NCI-H82 treated with DMSO at 0.1 percent for 48 hours (cell line): ENCODE measurements around the gene FAM193A.
"Not testable (repeated sequence)": the region's sequence is repeated elsewhere in the genome, so short reads cannot be mapped to it uniquely, and the experiment has no call there.

Source experiments
- DNase-seq: peaks from one replicate; lab custom pipeline; 2025; ENCODE audit not compliant: unreplicated experiment; lab: John Stamatoyannopoulos, UW

FAM193A gene

GRCh38 chr4:2721586-2721985, 185.1 kb downstream of the FAM193A start:
- no peak for DNase-seq

DNA sequence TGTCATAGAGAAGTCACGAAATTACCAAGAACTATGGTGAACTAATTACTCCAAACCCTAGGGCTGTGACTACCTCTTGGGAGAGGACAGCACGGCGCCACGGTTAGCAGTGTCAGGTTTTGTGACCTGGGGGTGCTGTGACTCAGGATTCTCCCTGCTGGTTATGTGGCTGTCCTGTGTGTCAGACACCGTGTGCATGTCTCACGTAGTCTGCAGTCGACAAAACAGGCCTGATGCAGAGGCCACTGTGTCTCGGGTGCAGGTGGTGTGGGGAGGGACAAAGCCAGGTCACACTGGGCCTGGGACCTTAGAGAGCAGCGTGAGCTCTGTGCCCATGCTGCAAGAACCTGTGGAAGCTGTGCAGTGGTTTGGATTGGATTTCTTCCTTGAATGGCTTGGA, 185.6 kb downstream of the FAM193A start:
- DNase-seq, result no peak

DNA sequence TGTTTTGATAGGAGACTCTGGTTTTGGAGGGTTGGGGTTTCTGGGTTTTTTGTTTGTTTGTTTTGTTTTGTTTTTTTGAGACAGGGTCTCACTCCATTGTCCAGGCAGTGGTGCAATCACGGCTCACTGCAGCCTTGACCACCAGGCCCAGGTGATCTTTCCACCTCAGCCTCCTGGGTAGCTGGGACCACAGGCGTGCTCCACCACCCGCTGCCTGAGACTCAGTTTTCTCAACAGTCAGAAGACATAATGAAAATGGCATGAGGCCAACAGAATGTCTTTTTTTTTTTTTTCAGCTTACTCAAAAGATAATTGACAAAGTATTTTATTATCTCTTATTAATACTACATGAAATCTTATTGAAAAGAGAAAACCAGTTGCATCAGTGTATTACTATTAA, 187.3 kb downstream of the FAM193A start:
- DNase-seq, result no peak

GRCh38 chr4:2725380-2725779, 188.9 kb downstream of the FAM193A start:
- no peak for DNase-seq

- not testable (repeated sequence) for DNase-seq
Measured at GRCh38 chr4:2726881-2727280, 190.4 kb downstream of the FAM193A start.

DNA sequence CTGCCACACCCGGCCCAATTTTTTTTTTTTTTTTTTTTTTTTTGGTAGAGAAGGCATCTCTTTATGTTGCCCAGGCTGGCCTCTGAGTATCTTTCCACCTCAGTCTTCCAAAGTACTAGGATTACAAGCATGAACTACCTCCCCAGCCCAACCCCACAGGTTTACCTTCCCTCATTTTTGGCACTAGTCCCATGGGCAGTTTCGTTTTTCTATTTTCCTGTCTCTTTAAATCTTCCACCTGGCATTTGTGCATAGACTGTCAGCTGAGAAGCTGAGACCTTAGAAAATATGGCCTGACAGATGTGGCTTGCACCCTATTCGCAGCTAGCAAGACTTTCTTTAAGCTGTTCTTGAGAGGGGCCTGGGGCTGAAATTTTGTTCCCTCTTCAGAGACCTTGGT, 191.8 kb downstream of the FAM193A start:
- no peak for DNase-seq

DNA sequence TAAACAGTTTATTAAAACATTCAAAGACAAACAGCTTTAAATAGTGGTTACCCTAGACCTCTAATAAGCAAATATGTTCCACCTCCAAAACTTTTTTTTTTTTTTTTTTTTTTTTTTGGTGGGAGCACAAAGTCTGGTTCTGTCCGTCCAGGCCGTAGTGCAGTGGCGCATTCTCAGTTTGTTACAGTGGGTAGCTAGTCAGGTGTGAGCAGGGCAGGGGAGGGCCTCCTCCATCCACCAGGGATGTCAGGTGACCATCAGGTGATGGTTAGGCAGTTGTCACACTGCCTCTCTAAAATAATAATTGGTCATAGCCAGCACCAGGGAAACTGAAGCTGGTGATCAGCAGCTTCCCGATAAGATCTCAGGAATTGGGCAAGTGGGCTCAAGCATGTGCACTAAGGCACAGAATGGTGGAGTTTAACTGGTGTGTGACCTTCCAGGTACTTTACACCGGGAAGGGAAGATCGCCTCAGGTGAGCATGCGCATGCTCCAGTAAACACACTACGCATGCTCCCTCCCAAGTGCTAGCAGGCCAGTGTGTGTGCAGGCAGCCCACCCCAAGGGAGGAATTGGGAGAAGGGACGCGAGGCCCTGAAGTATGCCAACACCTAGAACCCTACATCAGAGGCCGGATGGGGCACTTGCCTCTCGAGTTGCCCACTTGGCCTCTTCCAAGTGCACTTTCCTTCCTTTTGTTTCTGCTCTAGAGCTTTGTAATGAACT, 192.5 kb downstream of the FAM193A start:
- DNase-seq, result no peak

- no peak for DNase-seq
Measured at GRCh38 chr4:2729533-2729875, 193.1 kb downstream of the FAM193A start.

- no peak for DNase-seq
Measured at GRCh38 chr4:2731907-2732317, 195.5 kb downstream of the FAM193A start.

GRCh38 chr4:2732526-2732925, 196.1 kb downstream of the FAM193A start:
- no peak for DNase-seq

DNA sequence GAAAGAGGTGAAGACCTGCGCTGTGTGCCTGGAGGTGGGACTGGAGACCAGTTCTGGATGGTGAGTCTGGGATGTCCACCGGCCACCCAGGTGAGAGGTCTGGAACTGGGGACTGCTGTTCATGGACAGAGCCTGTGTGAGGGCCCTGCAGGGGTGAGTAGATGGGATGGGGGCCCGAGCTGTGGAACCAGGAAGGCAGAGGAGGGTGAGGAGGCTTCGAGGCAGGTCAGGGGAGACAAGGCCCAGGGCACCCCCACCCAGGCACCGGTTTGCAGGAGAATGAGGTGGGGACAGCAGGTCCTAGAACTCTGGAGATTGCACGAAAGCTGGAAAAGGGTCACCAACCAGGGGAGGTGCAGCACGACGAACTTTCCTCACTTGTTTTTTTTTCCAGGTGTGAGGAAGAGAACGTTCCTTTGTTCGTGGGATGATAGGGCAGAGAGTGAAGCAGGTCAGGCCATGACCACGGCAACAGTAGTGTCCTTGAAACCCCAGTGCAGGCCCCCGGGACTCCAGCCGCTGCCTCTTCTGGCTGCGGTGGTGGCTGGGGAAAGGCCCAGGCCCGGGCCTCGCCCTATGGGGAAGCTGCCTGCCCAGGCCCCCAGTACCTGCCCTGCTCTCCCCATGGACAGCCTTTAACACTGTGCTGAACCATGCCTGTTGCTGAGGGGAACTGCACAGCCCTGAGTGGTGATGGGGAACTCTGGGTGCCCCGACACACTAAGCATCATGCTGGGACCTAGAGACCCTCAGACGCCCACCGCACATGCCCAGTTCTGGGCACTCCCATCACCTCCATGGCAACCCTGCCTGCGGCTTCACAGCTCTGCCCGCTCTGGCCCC, 196.8 kb downstream of the FAM193A start:
- DNase-seq, result no peak

DNA sequence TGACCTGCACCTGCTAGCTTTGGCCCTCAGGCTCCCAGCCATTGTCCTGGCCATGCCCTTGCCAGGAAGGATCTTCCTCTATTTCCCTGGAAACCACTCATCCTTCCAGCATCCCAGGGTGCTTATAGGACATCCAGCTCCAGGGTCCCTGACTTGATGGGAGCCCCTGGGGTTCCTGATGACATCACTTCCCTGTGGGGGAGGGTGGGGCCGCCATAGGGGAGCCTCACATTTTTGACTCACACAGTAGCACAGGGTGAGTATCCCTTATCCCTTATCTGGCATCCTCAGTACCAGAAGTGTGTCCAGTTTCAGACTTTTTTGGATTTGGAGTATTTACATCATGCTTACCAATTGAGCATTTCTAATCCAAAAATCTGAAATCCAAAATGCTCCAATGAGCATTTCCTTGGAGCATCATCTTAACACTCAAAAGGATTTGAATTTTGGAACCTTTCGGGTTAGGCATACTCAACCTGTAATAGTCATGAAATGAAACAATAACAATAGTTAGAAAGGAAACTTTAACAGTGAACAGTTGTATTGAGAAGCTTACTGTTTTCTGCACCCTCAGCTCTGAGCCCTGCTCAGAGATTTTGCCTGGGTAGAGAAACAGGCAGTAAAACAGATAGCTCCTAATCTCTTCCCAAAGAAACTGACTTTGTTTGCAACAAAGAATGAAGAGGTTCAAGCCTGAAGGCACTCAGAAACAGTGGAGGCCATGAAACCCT, 197.6 kb downstream of the FAM193A start:
- no peak for DNase-seq

DNA sequence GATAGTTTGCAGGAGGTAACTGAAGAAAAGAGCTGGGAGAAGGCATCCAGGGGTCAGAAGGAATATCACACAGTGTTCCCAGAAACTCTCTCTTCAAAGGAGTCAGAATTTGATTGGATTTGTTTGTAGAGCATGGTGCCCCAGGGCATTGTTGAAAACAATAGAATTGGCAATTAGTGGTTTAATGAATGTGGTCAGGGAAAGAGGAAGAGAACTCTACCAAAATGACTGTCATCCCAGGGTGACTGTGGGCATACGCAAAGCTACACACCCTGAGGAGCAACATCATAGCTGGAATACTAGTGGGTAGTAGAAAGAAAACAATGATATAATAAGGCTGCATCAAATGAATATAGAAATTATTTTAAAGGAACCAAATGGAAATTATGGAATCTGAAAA, 198.2 kb downstream of the FAM193A start:
- no peak for DNase-seq

- DNase-seq, result no peak
Measured at GRCh38 chr4:2735869-2736268, 199.4 kb downstream of the FAM193A start.

- DNase-seq, result not testable (repeated sequence)
Measured at GRCh38 chr4:2738296-2738695, 201.8 kb downstream of the FAM193A start.

DNA sequence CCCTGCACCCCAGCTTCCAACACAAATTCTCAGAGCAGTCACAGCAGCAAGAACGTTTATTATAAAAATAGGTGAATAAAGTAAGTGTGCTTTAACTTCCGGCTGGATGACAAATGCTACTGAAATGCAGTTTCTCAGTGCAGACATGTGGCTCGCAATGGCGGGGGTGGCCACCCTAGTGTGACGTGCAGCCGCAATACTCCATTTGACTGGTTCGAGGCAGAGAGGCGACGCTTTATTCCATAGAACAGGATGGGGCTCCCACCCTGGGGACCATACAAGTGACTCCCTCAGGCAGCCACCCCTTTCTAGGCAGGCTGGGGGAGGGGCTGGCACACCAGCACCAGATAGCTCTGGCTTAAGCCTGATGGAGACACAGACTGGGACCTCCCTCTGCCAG, 205.2 kb downstream of the FAM193A start:
- no peak for DNase-seq

DNA sequence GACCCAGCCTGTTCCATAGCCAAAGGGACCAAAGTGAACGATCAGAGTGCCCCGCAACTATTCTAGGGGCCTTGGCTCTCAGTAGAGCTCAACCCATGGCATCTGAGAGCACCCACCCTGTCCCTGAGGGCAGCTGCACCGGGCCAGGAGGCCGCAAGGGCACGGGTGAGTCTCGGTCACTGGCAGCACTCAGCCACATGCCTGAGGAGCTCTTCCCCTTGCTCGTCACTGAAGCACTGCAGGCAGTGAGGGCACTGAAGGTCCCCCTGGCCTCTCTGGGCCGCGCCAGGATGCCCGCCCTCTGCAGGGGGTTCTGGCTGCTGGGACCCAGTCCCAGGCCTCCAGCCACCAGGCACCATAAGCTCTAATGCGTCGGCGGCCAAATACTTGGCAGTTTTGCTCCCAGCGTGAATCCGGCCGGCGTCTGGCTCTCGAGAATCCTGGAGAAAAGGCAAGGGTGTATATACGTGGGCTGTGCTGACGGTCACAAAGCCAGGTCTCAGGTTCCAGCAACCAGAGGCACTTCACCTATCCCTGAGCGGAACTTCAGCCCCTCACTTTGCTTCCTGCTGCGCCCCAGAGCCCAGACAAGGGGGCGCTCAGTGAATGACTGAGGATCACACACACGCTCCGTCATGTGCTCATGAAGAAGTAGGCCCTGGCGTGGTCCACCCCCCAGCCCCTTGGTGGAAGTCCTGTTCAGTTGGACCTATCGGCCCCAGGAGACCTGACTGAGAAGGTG, 205.8 kb downstream of the FAM193A start:
- DNase-seq, result no peak

DNA sequence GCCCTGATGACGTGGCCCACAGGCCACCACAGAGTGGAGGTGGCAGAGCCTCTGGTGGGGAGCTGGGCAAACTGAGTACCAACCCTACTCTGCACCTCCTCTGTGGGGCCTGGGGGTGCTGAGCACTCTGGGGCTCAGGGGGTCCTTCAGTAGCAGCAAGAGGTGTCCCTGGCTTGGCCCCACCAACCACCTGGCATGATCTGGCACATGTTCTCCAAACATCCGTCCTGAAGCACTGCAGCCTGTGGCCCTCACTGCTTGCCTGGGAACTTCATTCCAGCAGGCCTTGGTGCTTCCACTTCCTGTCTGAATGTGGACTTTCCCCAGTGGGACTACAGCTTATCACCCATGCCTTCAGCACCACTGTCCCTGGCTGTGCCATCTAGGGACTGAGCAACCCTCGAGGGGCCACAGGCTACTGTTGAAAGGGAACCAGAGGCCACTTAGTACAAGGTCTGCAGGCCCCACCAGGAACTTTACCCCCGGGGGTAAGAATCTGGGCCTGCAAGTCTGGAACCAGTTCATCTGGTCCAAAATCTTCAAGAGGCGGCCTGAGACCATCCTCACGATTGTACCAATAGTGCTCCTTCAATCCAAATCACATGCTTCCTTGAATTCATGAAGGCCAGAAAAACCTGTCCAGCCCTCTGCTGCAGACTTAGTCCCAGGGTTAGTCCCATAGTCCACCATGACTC, 206.5 kb downstream of the FAM193A start:
- no peak for DNase-seq

GRCh38 chr4:2743518-2744445, 207.3 kb downstream of the FAM193A start:
- DNase-seq, result no peak
